NCI-H146 treated with DMSO at 0.1 percent for 48 hours (cell line): ENCODE data around the gene SCARF2.
"Not testable (repeated sequence)": the region's sequence is repeated elsewhere in the genome, so short reads cannot be mapped to it uniquely, and the experiment has no call there.

Source experiments
- DNase-seq: peaks from one replicate; lab custom pipeline; 2025; ENCODE audit not compliant: unreplicated experiment; lab: John Stamatoyannopoulos, UW

The SCARF2 gene

DNA sequence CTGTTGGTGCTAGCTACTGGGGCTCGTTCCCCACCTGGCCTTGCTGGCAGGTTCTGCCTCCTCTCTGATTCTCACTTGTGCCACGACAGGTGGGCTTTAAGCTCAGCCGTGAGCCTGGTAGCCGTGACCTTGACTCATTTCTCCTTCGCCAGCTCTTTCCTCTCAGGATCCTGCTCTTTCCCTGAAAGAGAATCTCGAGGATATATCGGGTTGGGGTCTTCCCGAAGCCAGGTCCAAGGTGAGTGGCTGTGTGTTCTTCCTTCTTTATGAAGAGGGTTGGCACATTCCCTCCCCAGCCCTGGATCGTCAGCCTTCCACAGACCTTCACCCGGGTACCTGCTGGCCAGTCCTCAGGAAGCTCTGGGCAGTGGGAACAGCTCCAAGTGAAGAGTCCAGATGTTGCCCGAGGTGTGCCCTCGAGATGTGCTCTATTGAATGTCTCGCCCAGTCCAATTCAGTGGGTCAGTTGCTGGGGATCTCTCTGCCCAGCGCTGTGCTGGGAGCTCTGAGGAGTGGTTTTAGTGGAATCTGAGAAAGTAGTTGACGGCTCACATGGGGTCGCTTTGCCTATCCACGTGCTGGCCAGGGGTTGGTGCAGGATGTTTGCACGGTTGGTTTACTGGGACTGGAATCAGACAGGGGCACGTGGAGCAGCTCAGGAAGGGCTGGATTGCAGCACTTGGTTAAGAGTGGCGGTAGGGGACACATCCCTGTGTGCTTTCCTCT lies 42.3 kb downstream of the SCARF2 start:
- DNase-seq = no peak

- peak; percentile 82 for DNase-seq
Measured at GRCh38 chr22:20393705-20394476, 43.7 kb downstream of the SCARF2 start, which contains the start of gene ZNF74. Gene ZNF74, plus strand, starts transcription at chr22:20394151. Its CDS starts 478 bp downstream, at chr22:20394629.

DNA sequence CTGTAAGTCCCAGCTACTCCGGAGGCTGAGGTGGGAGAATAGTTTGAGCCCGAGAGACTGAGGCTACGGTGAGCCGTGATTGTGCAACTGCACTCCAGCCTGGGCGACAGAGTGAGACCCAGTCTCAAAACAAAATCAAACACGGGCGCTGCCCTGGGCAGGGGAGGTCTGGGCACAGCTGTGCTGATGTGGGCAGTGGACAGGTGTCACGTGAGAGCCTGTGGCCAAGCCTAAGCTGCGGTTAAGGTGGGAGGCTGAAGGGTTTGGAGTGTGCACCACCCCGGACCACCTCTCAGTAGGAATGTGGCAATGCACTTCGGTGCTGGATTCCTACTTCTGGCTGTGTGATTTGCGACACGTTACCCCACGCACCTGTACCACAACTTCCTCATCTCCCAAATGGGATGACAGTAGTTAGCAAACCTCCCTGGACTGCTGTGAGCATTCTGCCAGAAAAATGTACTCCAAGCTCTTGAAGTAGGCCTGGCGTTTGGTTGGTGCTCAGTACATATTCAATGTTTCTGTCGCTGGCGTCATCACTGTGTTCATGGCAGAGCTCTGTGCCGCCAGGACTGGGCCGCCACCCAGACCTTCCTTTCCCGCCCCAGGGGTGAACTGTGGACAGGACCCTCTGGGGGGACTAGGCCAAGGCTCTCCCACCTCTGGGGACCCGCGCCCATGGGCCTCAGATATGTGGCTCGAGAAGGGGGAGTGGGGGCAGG lies 44.5 kb downstream of the SCARF2 start:
- DNase-seq = no peak

DNA sequence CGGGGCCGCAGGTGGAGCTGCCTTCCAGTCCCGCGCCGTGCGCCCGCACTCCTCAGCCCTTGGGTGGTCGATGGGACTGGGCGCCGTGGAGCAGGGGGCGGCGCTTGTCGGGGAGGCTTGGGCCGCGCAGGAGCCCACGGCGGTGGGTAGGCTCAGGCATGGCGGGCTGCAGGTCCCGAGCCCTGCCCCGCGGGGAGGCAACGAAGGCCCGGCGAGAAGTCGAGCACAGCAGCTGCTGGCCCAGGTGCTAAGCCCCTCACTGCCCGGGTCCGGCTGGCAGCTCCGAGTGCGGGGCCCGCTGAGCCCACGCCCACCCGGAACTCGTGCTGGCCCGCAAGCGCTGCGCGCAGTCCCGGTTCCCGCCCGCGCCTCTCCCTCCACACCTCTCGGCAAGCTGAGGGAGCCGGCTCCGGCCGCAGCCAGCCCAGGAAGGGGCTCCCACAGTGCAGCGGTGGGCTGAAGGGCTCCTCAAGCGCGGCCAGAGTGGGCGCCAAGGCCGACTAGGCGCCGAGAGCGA lies 45.2 kb downstream of the SCARF2 start:
- not testable (repeated sequence) for DNase-seq

- DNase-seq = no peak
Measured at GRCh38 chr22:20391222-20391621, 46.4 kb downstream of the SCARF2 start.

- DNase-seq = no peak
Measured at GRCh38 chr22:20390394-20390907, 47.2 kb downstream of the SCARF2 start.

- DNase-seq = no peak
Measured at GRCh38 chr22:20389288-20389687, 48.3 kb downstream of the SCARF2 start.

- no peak for DNase-seq
Measured at GRCh38 chr22:20388200-20388599, 49.4 kb downstream of the SCARF2 start.

DNA sequence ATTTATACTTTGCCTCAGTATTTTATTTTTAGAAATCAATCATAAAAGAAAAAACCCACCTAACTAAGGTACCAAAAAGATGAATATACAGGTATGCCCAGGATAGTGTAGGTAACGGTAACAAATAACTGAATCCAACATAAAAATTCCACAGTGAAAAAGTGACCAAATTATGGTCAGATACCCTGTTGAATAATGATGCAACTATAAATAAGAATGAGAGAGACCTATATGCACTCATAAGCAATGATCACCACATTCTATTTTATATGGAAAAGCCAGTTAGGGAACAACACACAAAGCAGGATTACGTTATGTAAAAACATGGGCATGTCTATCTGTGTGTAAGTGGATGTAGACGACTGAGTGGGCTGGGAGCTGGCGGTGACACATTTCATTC lies 50.7 kb downstream of the SCARF2 start:
- no peak for DNase-seq

DNA sequence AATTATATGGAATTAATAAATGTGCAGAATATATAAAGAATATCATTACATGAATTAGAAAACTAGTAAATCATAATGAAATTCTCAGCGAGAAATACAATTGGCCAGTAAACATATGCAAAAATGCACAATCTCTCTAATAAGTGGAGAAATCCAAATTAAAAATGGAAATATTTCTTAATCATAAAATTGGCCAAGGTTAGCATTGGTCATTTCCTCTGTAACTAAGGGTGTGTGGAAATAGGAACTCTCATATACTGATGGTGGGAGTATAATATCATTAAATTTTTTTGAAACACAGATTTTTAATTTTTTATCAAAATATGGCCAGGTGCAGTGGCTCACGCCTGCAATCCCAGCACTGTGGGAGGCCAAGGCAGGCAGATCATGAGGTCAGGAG lies 51.3 kb downstream of the SCARF2 start:
- no peak for DNase-seq

DNA sequence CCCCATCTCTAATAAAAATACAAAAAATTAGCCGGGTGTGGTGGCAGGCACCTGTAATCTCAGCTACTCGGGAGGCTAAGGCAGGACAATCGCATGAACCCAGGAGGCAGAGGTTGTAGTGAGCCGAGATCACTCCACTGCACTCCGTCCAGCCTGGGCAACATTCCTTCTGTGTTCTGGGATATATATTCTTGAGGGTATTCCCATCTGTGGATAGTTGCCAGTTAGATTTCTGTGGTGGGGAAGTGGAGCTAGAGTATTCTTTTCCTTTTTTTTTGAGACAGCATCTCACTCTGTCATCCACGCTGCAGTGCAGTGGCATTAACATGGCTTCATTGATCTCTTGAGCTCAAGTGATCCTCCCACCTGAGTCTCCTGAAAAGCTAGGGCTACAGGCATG lies 52.8 kb downstream of the SCARF2 start:
- no peak for DNase-seq

DNA sequence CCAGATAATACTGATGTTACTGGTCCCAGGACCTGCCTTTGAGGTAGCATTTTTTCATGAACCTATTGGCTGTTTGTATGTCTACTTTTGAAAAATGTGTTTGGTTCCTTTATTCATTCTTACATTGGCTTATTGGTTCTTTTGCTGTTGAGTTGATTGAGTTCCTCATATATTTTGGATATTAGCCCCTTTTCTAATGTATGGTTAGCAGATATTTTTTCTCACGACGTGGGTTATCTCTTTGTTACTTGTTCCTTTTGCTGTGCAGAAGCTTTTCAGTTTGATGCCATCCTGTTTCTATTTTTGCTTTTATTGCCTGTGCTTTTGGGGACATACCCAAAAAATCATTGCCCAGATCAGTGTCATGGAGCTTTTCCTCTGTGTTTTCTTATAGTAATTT lies 53.5 kb downstream of the SCARF2 start:
- no peak for DNase-seq

GRCh38 chr22:20383538-20383937 lies 54.1 kb downstream of the SCARF2 start:
- DNase-seq = no peak

GRCh38 chr22:20380486-20380885 lies 57.1 kb downstream of the SCARF2 start:
- DNase-seq = no peak

GRCh38 chr22:20378684-20379083 lies 58.9 kb downstream of the SCARF2 start:
- DNase-seq = not testable (repeated sequence)

DNA sequence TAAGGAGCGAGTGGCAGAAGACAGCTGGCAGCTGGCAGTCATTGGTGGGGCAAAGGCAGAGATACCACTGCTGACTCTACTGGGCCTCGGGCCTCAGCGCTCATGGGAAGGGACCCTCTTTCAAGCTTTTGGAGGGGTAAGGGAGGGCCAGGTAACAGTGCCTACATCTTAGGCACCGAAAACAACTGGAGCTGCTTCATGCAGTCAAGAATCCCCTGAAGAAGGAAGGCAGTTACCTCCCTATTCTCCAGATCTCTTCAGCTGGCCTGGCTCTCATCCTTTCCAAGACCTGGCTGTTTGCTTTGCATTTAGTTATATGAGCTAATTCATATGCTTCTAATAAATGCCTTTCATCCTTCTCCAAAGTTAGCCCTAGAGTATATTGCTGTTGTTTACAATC lies 59.5 kb downstream of the SCARF2 start:
- no peak for DNase-seq

GRCh38 chr22:20376983-20377382 lies 60.6 kb downstream of the SCARF2 start:
- not testable (repeated sequence) for DNase-seq

- DNase-seq = not testable (repeated sequence)
Measured at GRCh38 chr22:20376281-20376680, 61.3 kb downstream of the SCARF2 start.
